PFSK-1 (cell line): ENCODE results near the gene CWC27.

Source experiments
- FOXP2 ChIP-seq: optimal IDR thresholded peaks from 2 replicates; pipeline ENCODE3; 2011; ENCODE audit warnings: borderline replicate concordance, control low read depth, inconsistent platforms; ENCODE audit not compliant: insufficient read depth; ENCODE audit errors: extremely low read length, extremely low read depth
- POLR2AphosphoS5 ChIP-seq: IDR thresholded peaks from 2 replicates; pipeline ENCODE4 v1.6.1; 2012; ENCODE audit warnings: low read depth, mild to moderate bottlenecking, control low read depth, low read length, moderate library complexity
- REST ChIP-seq, 2 experiments: IDR thresholded peaks; 2 replicates each; pipeline versions ENCODE4 v1.6.1 to v1.8.0; 2011 to 2012; ENCODE audit warnings: low read depth in 2 of 2, low read length in 2 of 2, control low read depth in 1 of 2, inconsistent platforms in 1 of 2, mild to moderate bottlenecking in 1 of 2, moderate library complexity in 1 of 2; ENCODE audit not compliant: insufficient read depth in 1 of 2
- SIN3A ChIP-seq: IDR thresholded peaks from 2 replicates; pipeline ENCODE4 v1.6.1; 2012; ENCODE audit warnings: mild to moderate bottlenecking, low read length, moderate library complexity, borderline replicate concordance; ENCODE audit not compliant: insufficient read depth
- TAF1 ChIP-seq: IDR thresholded peaks from 2 replicates; pipeline ENCODE4 v1.6.1; 2012; ENCODE audit warnings: low read length, control low read depth, borderline replicate concordance; ENCODE audit not compliant: insufficient read depth

DNA sequence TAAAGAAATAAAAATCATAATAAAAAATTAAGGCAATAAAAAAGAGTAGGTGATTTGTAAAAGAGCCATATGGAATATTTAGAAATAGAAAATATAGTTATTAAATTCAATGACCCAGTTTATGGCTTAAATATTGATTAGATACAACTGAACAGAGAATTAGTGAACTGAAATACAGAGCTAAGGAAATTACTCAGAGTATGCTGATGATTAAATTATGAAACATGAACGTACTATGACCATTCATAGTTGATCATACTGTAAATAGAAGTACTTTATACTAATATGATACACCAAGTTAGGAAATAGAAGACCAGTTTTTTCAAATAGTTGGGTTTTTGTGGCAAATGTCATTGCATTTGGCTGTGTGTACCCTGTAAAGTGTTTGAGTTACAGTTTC is 194.5 kb downstream of the CWC27 start:
- TF ChIP-seq FOXP2 (no peak), TAF1 (no peak), POLR2AphosphoS5 (no peak), REST (IDR thresholded peaks at IDR 0.05; ENCODE audit: insufficient read depth in 1 of 2, low read depth in 2 of 2, low read length in 2 of 2) (no peak), SIN3A (no peak)
